Posterior cingulate gyrus (tissue), 11 donors: ENCODE measurements around the gene DIPK2B.

Experiments
- DNase-seq, 10 donors: peaks; one replicate each; pipeline versions ENCODE4 v3.0.0 to v3.0.0-alpha.2; 2020 to 2021; ENCODE audit warnings: mixed read lengths in 3 of 10
- intact Hi-C: fragments of 100-400 bp; cut with DNase I; formaldehyde crosslinking; loops from one replicate; pipeline ENCODE4 v1.15.1; 2023

Gene DIPK2B

GRCh38 chrX:45164021-45164621 is 36.6 kb downstream of the DIPK2B start:
- intact Hi-C loops: no loop called here
- peak in 4 of 10 donors; percentile 15 to 85 (median 51) for DNase-seq

- peak in 1 of 10 donors; percentile 49 for DNase-seq
- intact Hi-C loops: no loop called here
Measured at GRCh38 chrX:45157647-45158046, 43.0 kb downstream of the DIPK2B start.

GRCh38 chrX:45154462-45154861 is 46.2 kb downstream of the DIPK2B start:
- DNase-seq: no peak
- intact Hi-C loops: no loop called here

- intact Hi-C loops: no loop called here
- no peak for DNase-seq
Measured at GRCh38 chrX:45154033-45154360, 46.7 kb downstream of the DIPK2B start.
